Astrocyte of the cerebellum (primary cell): ENCODE results near the gene ABCA4.
"Not testable (repeated sequence)": the region's sequence is repeated elsewhere in the genome, so short reads cannot be mapped to it uniquely, and the experiment has no call there.

Source experiments
- DNase-seq: peaks from one replicate; pipeline ENCODE4 v3.0.0-alpha.2; 2011; ENCODE audit warnings: low read depth
- H3K4me3 ChIP-seq: 2 replicates; pipeline ENCODE4 v1.5.1; 2011; ENCODE audit warnings: mild to moderate bottlenecking, low read depth, low read length, moderate library complexity
- CTCF ChIP-seq: IDR thresholded peaks from 2 replicates; pipeline ENCODE4 v1.5.1; 2012; ENCODE audit warnings: low read length, low read depth, moderate library complexity, mild to moderate bottlenecking; ENCODE audit errors: missing control alignments
- in situ Hi-C: cut with HindIII; loops from 2 replicates; pipeline ENCODE4 v1.10.0; 2017; ENCODE audit warnings: low sequenced_read_pairs

ABCA4 gene

GRCh38 chr1:93997756-93998155, 123.2 kb downstream of the ABCA4 start:
- TF ChIP-seq CTCF = no peak
- in situ Hi-C loops = no loop called here
- H3K4me3 ChIP-seq = no peak overlapping the region
- DNase-seq = no peak

- TF ChIP-seq CTCF = no peak
- H3K4me3 ChIP-seq = no peak overlapping the region
- no peak for DNase-seq
- in situ Hi-C loops = no loop called here
Observed at GRCh38 chr1:93995837-93996536, 125.0 kb downstream of the ABCA4 start.

GRCh38 chr1:93993731-93994130, 127.2 kb downstream of the ABCA4 start:
- no peak for DNase-seq
- in situ Hi-C loops = no loop called here
- no peak for TF ChIP-seq CTCF
- H3K4me3 ChIP-seq = no peak overlapping the region

- H3K4me3 ChIP-seq = no peak overlapping the region
- TF ChIP-seq CTCF = no peak
- in situ Hi-C loops = no loop called here
- DNase-seq = no peak
Observed at GRCh38 chr1:93992954-93993353, 128.0 kb downstream of the ABCA4 start.

- in situ Hi-C loops = no loop called here
- no peak overlapping the region for H3K4me3 ChIP-seq
- no peak for TF ChIP-seq CTCF
- DNase-seq = no peak
Observed at GRCh38 chr1:93992190-93992589, 128.8 kb downstream of the ABCA4 start.

- in situ Hi-C loops = no loop called here
- no peak for DNase-seq
- no peak overlapping the region for H3K4me3 ChIP-seq
- no peak for TF ChIP-seq CTCF
Observed at GRCh38 chr1:93991271-93991670, 129.7 kb downstream of the ABCA4 start.

- DNase-seq, H3K4me3 ChIP-seq, in situ Hi-C loops: not testable (repeated sequence)
Observed at GRCh38 chr1:93990477-93990876, 130.5 kb downstream of the ABCA4 start.
